ENCODE data around the gene RERE. TPM values are rescaled to one million over a fixed set of nuclear protein-coding genes. Genes with fewer than 3 reads are reported as not detected.
"Not testable (repeated sequence)": the region's sequence is repeated elsewhere in the genome, so short reads cannot be mapped to it uniquely, and the experiment has no call there.

The RERE gene
- total RNA-seq, 3 donors from 2014 or later: 99.5 to 204 (median 174) TPM

DNA sequence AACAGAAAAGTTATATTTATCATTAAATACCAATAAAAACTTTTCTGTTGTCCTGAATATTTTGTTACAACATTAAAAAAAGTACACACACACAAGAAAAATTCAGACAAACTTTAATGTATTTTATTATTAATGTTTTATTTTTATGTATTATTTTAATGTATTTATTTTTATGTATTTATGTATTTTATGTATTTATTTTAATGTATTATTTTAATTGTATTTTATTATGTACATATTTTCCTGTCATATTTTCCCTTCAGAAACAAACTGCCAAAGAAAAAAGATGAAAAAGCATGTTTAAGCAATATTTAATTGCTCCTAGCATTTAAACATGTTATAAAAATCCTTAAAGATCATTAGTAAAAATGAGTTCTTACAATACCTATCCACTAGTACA, 222.1 kb downstream of the RERE start:
- Histone ChIP-seq H3K36me3 (ENCODE audit: low read depth) (no peaks in the 10 kb centered on the region), H3K9me3 (no peaks in the 10 kb centered on the region), H3K4me1 (ENCODE audit: low read depth) (peaks cover 10% of the 10 kb centered on the region), H3K4me3 (no peak overlapping the region)
- intact Hi-C loops (cut with DNase I, micrococcal nuclease): no loop called here
- TF ChIP-seq, protein P1, sequence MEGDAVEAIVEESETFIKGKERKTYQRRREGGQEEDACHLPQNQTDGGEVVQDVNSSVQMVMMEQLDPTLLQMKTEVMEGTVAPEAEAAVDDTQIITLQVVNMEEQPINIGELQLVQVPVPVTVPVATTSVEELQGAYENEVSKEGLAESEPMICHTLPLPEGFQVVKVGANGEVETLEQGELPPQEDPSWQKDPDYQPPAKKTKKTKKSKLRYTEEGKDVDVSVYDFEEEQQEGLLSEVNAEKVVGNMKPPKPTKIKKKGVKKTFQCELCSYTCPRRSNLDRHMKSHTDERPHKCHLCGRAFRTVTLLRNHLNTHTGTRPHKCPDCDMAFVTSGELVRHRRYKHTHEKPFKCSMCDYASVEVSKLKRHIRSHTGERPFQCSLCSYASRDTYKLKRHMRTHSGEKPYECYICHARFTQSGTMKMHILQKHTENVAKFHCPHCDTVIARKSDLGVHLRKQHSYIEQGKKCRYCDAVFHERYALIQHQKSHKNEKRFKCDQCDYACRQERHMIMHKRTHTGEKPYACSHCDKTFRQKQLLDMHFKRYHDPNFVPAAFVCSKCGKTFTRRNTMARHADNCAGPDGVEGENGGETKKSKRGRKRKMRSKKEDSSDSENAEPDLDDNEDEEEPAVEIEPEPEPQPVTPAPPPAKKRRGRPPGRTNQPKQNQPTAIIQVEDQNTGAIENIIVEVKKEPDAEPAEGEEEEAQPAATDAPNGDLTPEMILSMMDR (IDR thresholded peaks at IDR 0.05): no peak
- DNase-seq (no peak), ATAC-seq (no peak)

DNA sequence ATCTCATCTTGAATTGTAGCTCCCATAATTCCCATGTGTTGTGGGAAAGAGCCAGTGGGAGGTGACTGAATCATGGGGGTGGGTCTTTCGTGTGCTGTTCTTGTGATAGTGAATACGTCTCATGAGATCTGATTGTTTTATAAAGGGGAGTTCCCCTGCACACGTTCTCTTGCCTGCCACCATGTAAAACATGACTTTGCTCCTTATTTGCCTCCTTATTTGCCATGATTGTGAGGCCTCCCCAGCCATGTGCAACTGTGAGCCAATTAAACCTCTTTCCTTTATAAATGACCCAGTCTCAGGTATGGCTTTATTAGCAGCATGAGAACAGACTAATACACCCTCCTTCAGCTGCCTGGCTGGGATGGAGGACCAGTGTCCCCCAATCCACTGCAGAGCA, 224.1 kb downstream of the RERE start:
- H3K4me1 ChIP-seq (ENCODE audit: low read depth); H3K36me3 ChIP-seq (ENCODE audit: low read depth); ATAC-seq; H3K9me3 ChIP-seq; H3K4me3 ChIP-seq; intact Hi-C loops (cut with DNase I, micrococcal nuclease); DNase-seq: not testable (repeated sequence)

DNA sequence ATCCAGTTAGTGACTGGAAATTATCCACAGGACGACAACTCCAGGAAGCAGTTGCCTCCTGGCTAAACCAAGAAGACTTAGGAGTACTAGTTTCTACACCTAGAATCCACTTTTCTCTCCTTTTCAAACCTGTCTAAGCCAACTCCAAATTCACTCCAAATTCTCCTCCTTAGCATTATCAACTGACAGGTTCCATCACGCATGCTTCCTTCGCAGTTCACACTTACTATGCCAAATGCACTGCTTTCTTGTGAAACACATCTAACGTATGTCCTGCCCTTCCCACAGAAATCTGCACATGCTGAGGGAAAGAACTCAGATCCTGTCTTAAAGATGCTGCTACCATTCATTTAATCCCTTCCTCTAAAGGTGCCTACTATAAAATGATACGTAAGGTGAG, 225.9 kb downstream of the RERE start:
- ATAC-seq: no peak
- Histone ChIP-seq H3K4me1 (ENCODE audit: low read depth) (peaks cover 4% of the 10 kb centered on the region), H3K9me3 (no peaks in the 10 kb centered on the region), H3K36me3 (ENCODE audit: low read depth) (no peaks in the 10 kb centered on the region), H3K4me3 (no peak overlapping the region)
- TF ChIP-seq, protein P1 (IDR thresholded peaks at IDR 0.05): no peak
- intact Hi-C loops (cut with DNase I, micrococcal nuclease): no loop called here
- DNase-seq: no peak

DNA sequence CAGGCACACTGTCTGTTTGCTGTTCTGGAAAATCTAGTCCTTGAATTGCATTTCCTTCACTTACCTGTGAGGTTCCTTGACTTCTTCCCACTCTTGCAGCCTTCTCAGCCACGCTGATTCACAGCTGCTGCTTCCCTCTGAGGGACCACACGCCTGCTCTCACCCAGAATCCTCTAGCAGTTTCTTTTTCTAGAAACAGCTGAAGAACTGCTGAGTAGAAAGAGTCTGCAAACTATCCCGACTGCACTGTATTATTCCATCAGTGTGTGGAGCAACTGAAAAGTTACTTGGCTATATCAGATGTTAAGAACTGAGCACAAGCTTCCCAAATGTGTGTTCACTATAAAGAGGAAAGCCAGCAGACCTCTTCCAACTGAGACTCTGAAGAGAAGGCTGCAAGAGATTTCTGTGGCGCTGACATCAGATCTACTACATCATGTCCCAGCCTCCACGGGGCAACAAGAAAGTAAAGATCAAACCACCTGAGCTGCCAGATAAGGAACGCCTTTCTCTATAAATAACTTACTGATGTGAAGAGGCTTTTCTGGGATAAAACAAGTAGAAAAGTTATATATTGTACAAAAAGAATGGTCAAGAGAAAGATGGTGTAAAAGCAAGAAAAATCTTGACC, 226.6 kb downstream of the RERE start:
- DNase-seq (no peak), ATAC-seq (no peak)
- intact Hi-C loops (cut with DNase I, micrococcal nuclease): no loop called here
- peaks cover 4% of the 10 kb centered on the region for H3K4me1 ChIP-seq (ENCODE audit: low read depth)
- no peaks in the 10 kb centered on the region for H3K36me3 ChIP-seq (ENCODE audit: low read depth)
- H3K4me3 ChIP-seq: no peak overlapping the region
- TF ChIP-seq, protein P1 (IDR thresholded peaks at IDR 0.05): no peak
- no peaks in the 10 kb centered on the region for H3K9me3 ChIP-seq

DNA sequence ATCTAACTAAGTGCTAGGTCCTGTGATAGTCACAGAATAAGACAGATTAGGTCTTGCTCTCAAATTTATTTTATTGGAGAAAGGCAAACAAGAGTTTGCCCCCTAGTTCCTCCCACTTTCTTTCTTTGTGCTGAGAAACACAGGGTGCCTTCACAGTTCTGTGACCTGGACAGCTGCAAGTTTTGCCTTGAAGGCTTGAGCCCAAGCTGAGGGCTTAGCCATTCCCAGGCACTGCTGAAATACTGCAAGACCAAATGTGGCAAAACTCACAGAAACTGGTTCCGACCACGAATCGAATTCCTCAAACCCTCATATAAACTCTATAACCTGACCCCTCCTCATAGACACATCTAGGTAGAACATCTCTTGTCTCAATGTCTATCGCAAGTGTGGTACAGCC, 227.9 kb downstream of the RERE start:
- intact Hi-C loops (cut with DNase I, micrococcal nuclease): no loop called here
- H3K4me3 ChIP-seq: no peak overlapping the region
- peaks cover 4% of the 10 kb centered on the region for H3K4me1 ChIP-seq (ENCODE audit: low read depth)
- TF ChIP-seq, protein P1 (IDR thresholded peaks at IDR 0.05): no peak
- ATAC-seq (no peak), DNase-seq (no peak)
- H3K36me3 ChIP-seq (ENCODE audit: low read depth): no peaks in the 10 kb centered on the region
- H3K9me3 ChIP-seq: no peaks in the 10 kb centered on the region

DNA sequence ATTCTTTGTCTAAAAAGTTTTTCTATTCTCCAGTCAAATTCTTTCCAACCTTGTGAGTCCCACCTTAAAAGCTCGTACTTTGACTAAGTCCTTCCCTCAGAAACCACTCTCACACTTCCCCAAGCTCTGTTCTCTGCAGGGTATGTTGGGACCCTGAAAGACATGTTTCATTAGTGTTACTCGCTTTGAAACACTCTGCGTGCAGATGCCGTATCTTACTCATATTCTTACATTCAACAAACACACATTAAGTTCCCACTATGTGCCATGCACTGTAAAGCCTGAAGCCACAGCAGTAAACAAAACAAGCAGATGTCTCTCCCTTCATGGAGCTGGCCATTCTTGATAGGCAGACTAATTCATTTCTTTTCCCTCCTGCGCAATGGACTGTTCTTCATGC, 229.7 kb downstream of the RERE start:
- H3K4me3 ChIP-seq: no peak overlapping the region
- H3K9me3 ChIP-seq: no peaks in the 10 kb centered on the region
- DNase-seq (no peak), ATAC-seq (no peak)
- TF ChIP-seq, protein P1 (IDR thresholded peaks at IDR 0.05): no peak
- intact Hi-C loops (cut with DNase I, micrococcal nuclease): no loop called here
- no peaks in the 10 kb centered on the region for H3K36me3 ChIP-seq (ENCODE audit: low read depth)
- peaks cover 4% of the 10 kb centered on the region for H3K4me1 ChIP-seq (ENCODE audit: low read depth)

All from mucosa of descending colon (tissue), 3 donors.